Hepatocyte (in vitro differentiated cells): Measurements from ENCODE around the gene SNRNP25. TPM values are rescaled to one million over a fixed set of nuclear protein-coding genes. Genes with fewer than 3 reads are reported as not detected.

Experiments
- DNase-seq: peaks from one replicate; pipeline ENCODE4 v3.0.0-alpha.2; 2016; ENCODE audit warnings: low spot score
- H2AFZ ChIP-seq: fragments of 200-600 bp; sonication (generic); 2 replicates; pipeline ENCODE4 v1.6.0; 2016; ENCODE audit warnings: antibody characterized with exemption, mild to moderate bottlenecking
- H3K27ac ChIP-seq: fragments of 200-600 bp; sonication (generic); 2 replicates; pipeline ENCODE4 v1.5.1; 2016; ENCODE audit warnings: mild to moderate bottlenecking
- H3K27me3 ChIP-seq: fragments of 200-600 bp; sonication (generic); 2 replicates; pipeline ENCODE4 v1.6.1; 2016
- H3K36me3 ChIP-seq: fragments of 200-600 bp; sonication (generic); replicated peaks from 2 replicates; pipeline ENCODE4 v1.5.1; 2016; ENCODE audit warnings: low read depth; ENCODE audit not compliant: insufficient read depth
- H3K4me1 ChIP-seq: fragments of 200-600 bp; sonication (generic); 2 replicates; pipeline ENCODE4 v1.5.1; 2016; ENCODE audit warnings: mild to moderate bottlenecking, moderate library complexity; ENCODE audit not compliant: insufficient read depth
- H3K4me2 ChIP-seq: fragments of 200-600 bp; sonication (generic); 2 replicates; pipeline ENCODE4 v1.6.0; 2016
- H3K4me3 ChIP-seq: fragments of 200-600 bp; sonication (generic); 2 replicates; pipeline ENCODE4 v1.5.1; 2016; ENCODE audit warnings: mild to moderate bottlenecking
- H3K79me2 ChIP-seq: fragments of 200-600 bp; sonication (generic); 2 replicates; pipeline ENCODE4 v1.6.0; 2017; ENCODE audit warnings: mild to moderate bottlenecking
- H3K9me2 ChIP-seq: fragments of 200-600 bp; sonication (generic); replicated peaks from 2 replicates; pipeline ENCODE4 v1.6.0; 2017; ENCODE audit warnings: mild to moderate bottlenecking; ENCODE audit not compliant: insufficient read depth
- H3K9me3 ChIP-seq: fragments of 200-600 bp; sonication (generic); 2 replicates; pipeline ENCODE4 v1.5.1; 2016; ENCODE audit warnings: low read depth, mild to moderate bottlenecking
- H4K20me1 ChIP-seq: fragments of 200-600 bp; sonication (generic); 2 replicates; pipeline ENCODE4 v1.6.0; 2016; ENCODE audit warnings: mild to moderate bottlenecking; ENCODE audit not compliant: insufficient read depth, poor library complexity, severe bottlenecking
- CTCF ChIP-seq: fragments of 200-600 bp; sonication (generic); IDR thresholded peaks from 2 replicates; pipeline ENCODE4 v1.5.1; 2016; ENCODE audit warnings: antibody characterized with exemption, mild to moderate bottlenecking; ENCODE audit not compliant: poor library complexity
- EZH2 ChIP-seq: fragments of 200-600 bp; sonication (generic); IDR thresholded peaks from 2 replicates; pipeline ENCODE4 v1.6.1; 2016; ENCODE audit warnings: antibody characterized with exemption, mild to moderate bottlenecking, borderline replicate concordance
- EZH2phosphoT487 ChIP-seq: fragments of 200-600 bp; sonication (generic); IDR thresholded peaks from one replicate; pipeline ENCODE4 v1.6.1; 2018; ENCODE audit warnings: antibody characterized with exemption, mild to moderate bottlenecking, low read depth, moderate library complexity; ENCODE audit not compliant: unreplicated experiment, severe bottlenecking
- WGBS: methylation state at CpG from one replicate; pipeline ENCODE4 v1.1.6; 2016; ENCODE audit warnings: low lambda C conversion rate; ENCODE audit errors: missing lambda C conversion rate; 5-methylcytosine and 5-hydroxymethylcytosine counted together
- polyA plus RNA-seq: library from polyadenylated mRNA; unstranded; fragments of >200 nt; fragmentation: Nextera tagmentation; extraction: Ambion mirVana; gene quantifications from 2 replicates; pipeline ENCODE4 v1.2.1, GENCODE V29; 2016
- total RNA-seq: library from RNA; depleted of rRNA; stranded (reverse); fragments of >200 nt; gene quantifications from 2 replicates; pipeline ENCODE4 v1.2.3, GENCODE V29; 2014

SNRNP25 gene
- total and polyA plus RNA-seq, 2 experiments from 2014 or later = 18.3 to 35.3 TPM

- 77% methylated on average over 7 of the region's 8 CpGs for WGBS
- H3K27ac ChIP-seq = no peak overlapping the region
- TF ChIP-seq EZH2 (no peak), EZH2phosphoT487 (no peak), CTCF (no peak)
- H3K4me3 ChIP-seq = no peak overlapping the region
- H3K4me1 ChIP-seq = peaks cover 2% of the 10 kb centered on the region
- no peaks in the 10 kb centered on the region for H4K20me1 ChIP-seq
- H3K36me3 ChIP-seq = no peaks in the 10 kb centered on the region
- no peaks in the 10 kb centered on the region for H3K9me3 ChIP-seq
- H2AFZ ChIP-seq = no peak overlapping the region
- H3K27me3 ChIP-seq = no peaks in the 10 kb centered on the region
- H3K79me2 ChIP-seq = peaks cover 7% of the 10 kb centered on the region
- no peaks in the 10 kb centered on the region for H3K9me2 ChIP-seq
- H3K4me2 ChIP-seq = no peak overlapping the region
- no peak for DNase-seq
Observed at GRCh38 chr16:57711-58110, 4.1 kb downstream of the SNRNP25 start.

GRCh38 chr16:58491-59439, 5.1 kb downstream of the SNRNP25 start:
- no peaks in the 10 kb centered on the region for H3K9me3 ChIP-seq
- 88% methylated on average over 25 of the region's 29 CpGs for WGBS
- no peaks in the 10 kb centered on the region for H3K36me3 ChIP-seq

GRCh38 chr16:59440-60059, 5.9 kb downstream of the SNRNP25 start:
- H3K9me3 ChIP-seq = no peaks in the 10 kb centered on the region
- H4K20me1 ChIP-seq = no peaks in the 10 kb centered on the region
- no peaks in the 10 kb centered on the region for H3K27me3 ChIP-seq
- WGBS = 94% methylated on average over 14 of the region's 14 CpGs
- H3K79me2 ChIP-seq = peaks cover under 1% of the 10 kb centered on the region
- DNase-seq = no peak
- TF ChIP-seq EZH2phosphoT487 (no peak), CTCF (no peak), EZH2 (no peak)
- no peak overlapping the region for H3K4me2 ChIP-seq
- H2AFZ ChIP-seq = no peak overlapping the region
- H3K27ac ChIP-seq = no peak overlapping the region
- H3K36me3 ChIP-seq = no peaks in the 10 kb centered on the region
- no peaks in the 10 kb centered on the region for H3K9me2 ChIP-seq
- no peak overlapping the region for H3K4me3 ChIP-seq
- H3K4me1 ChIP-seq = no peaks in the 10 kb centered on the region

More at GRCh38 chr16:58491-59439, 5.1 kb downstream of the SNRNP25 start:
- H3K4me2 ChIP-seq = no peak overlapping the region
- H3K27me3 ChIP-seq = no peaks in the 10 kb centered on the region
- H4K20me1 ChIP-seq = no peaks in the 10 kb centered on the region
- H3K9me2 ChIP-seq = no peaks in the 10 kb centered on the region
- H3K4me3 ChIP-seq = no peak overlapping the region
- peaks cover 7% of the 10 kb centered on the region for H3K79me2 ChIP-seq
- peaks cover 2% of the 10 kb centered on the region for H3K4me1 ChIP-seq
- H3K27ac ChIP-seq = no peak overlapping the region
- no peak for DNase-seq
- H2AFZ ChIP-seq = no peak overlapping the region
- no peak for TF ChIP-seq EZH2phosphoT487
- TF ChIP-seq CTCF = no peak
- TF ChIP-seq EZH2 = no peak
